B cell (primary cell): ENCODE data around the gene ARFGEF2. TPM values are rescaled to one million over a fixed set of nuclear protein-coding genes. Genes with fewer than 3 reads are reported as not detected.

Source experiments
- ATAC-seq: fragments of 200-7000 bp; cut with Tn5 transposase; one replicate; pipeline ENCODE4 v1.10.0; 2021; ENCODE audit warnings: low read depth, mild to moderate bottlenecking, moderate number of reproducible peaks, moderate library complexity
- CTCF ChIA-PET: fragments of 350-600 bp; sonication (Branson Sonifier 250); formaldehyde crosslinking; loops from one replicate; lab custom pipeline; 2021; ENCODE audit warnings: antibody characterized with exemption, inconsistent platforms; lab: Charles Lee
- POLR2A ChIA-PET: fragments of 350-600 bp; sonication (Branson Sonifier 250); formaldehyde crosslinking; loops from one replicate; lab custom pipeline; 2021; ENCODE audit warnings: antibody characterized with exemption; lab: Charles Lee
- DNase-seq: peaks from one replicate; pipeline ENCODE4 v3.0.0; 2013
- H2AFZ ChIP-seq: 2 replicates; pipeline ENCODE4 v1.6.1; 2012; ENCODE audit warnings: mild to moderate bottlenecking, low read depth, low read length; ENCODE audit not compliant: insufficient read depth, poor library complexity, severe bottlenecking
- H3K27ac ChIP-seq, 2 donors: 1 replicate in 1 of 2; 2 replicates in 1 of 2; pipeline ENCODE4 v1.5.1; 2012 to 2013; ENCODE audit warnings: low read length in 2 of 2, mild to moderate bottlenecking in 2 of 2, moderate library complexity in 1 of 2
- H3K27me3 ChIP-seq, 4 experiments: fragments of 200-600 bp in 1 of 4; sonication (generic) in 1 of 4; replicated peaks in 1 of 4; 1 replicate in 2 of 4; 2 replicates in 2 of 4; pipeline versions ENCODE4 v1.6.1 to v1.7.0; 2013 to 2016; ENCODE audit warnings: low read length in 3 of 4, mild to moderate bottlenecking in 2 of 4, mixed read lengths in 1 of 4, moderate library complexity in 1 of 4; ENCODE audit not compliant: insufficient read depth in 4 of 4, control insufficient read depth in 3 of 4; ENCODE audit errors: control extremely low read depth in 1 of 4
- H3K36me3 ChIP-seq, 2 experiments: replicated peaks in 1 of 2; 1 replicate in 1 of 2; 2 replicates in 1 of 2; pipeline versions ENCODE4 v1.6.1 to v1.7.1; 2013; ENCODE audit warnings: low read length in 1 of 2; ENCODE audit not compliant: insufficient read depth in 2 of 2, control insufficient read depth in 1 of 2; ENCODE audit errors: control extremely low read depth in 1 of 2, extremely low read depth in 1 of 2
- H3K4me1 ChIP-seq, 2 donors: fragments of 200-600 bp in 1 of 2; sonication (generic) in 1 of 2; 1 replicate in 1 of 2; 2 replicates in 1 of 2; pipeline versions ENCODE4 v1.5.1 to v1.6.1; 2013 to 2017; ENCODE audit warnings: low read length in 2 of 2; ENCODE audit not compliant: control insufficient read depth in 2 of 2, insufficient read depth in 2 of 2
- H3K4me2 ChIP-seq: replicated peaks from 2 replicates; pipeline ENCODE3; 2012; ENCODE audit warnings: mild to moderate bottlenecking, low read depth, low read length; ENCODE audit not compliant: poor library complexity, severe bottlenecking
- H3K4me3 ChIP-seq, 5 experiments: fragments of 200-600 bp in 1 of 5; sonication (generic) in 1 of 5; 1 replicate in 3 of 5; 2 replicates in 2 of 5; pipeline versions ENCODE4 v1.5.1 to v1.7.0; 2011 to 2016; ENCODE audit warnings: low read length in 4 of 5, mild to moderate bottlenecking in 4 of 5, low read depth in 2 of 5, control low read depth in 1 of 5, moderate library complexity in 1 of 5; ENCODE audit not compliant: insufficient read depth in 1 of 5; ENCODE audit errors: control extremely low read depth in 1 of 5, extremely low read depth in 1 of 5
- H3K79me2 ChIP-seq: fragments of 200-600 bp; sonication (generic); one replicate; pipeline ENCODE4 v1.6.0; 2016; ENCODE audit warnings: low read length; ENCODE audit not compliant: control insufficient read depth, insufficient read depth
- H3K9ac ChIP-seq: fragments of 200-600 bp; sonication (generic); 2 replicates; pipeline ENCODE4 v1.6.1; 2017; ENCODE audit warnings: mild to moderate bottlenecking, low read length, moderate library complexity
- H3K9me3 ChIP-seq, 3 donors: one replicate each; pipeline versions ENCODE4 v1.6.1 to v1.7.1; 2013; ENCODE audit warnings: low read length in 2 of 3; ENCODE audit not compliant: control insufficient read depth in 2 of 3, insufficient read depth in 1 of 3; ENCODE audit errors: control extremely low read depth in 1 of 3
- H4K20me1 ChIP-seq: 2 replicates; pipeline ENCODE4 v1.6.0; 2012; ENCODE audit warnings: mild to moderate bottlenecking, low read length; ENCODE audit not compliant: insufficient read depth, control insufficient read depth, poor library complexity, severe bottlenecking
- H3K27ac Mint-ChIP-seq: one replicate; pipeline ENCODE4 v1.8.0; 2021; ENCODE audit warnings: mixed read lengths
- H3K27me3 Mint-ChIP-seq: one replicate; pipeline ENCODE4 v1.8.0; 2021; ENCODE audit warnings: mixed read lengths
- H3K4me1 Mint-ChIP-seq: one replicate; pipeline ENCODE4 v1.8.0; 2021; ENCODE audit warnings: mixed read lengths
- H3K4me3 Mint-ChIP-seq: one replicate; pipeline ENCODE4 v1.8.0; 2021; ENCODE audit warnings: mixed read lengths
- H3K9me3 Mint-ChIP-seq: one replicate; pipeline ENCODE4 v1.8.0; 2022; ENCODE audit warnings: mixed read lengths; ENCODE audit not compliant: insufficient read depth
- EZH2 ChIP-seq: IDR thresholded peaks from 2 replicates; pipeline ENCODE4 v1.6.1; 2012; ENCODE audit warnings: borderline replicate concordance, low read depth, mild to moderate bottlenecking, moderate library complexity, low read length; ENCODE audit not compliant: insufficient read depth, poor library complexity, severe bottlenecking
- WGBS: methylation state at CpG from one replicate; pipeline ENCODE4 v1.1.5; 2013; ENCODE audit warnings: missing lambda C conversion rate; ENCODE audit not compliant: insufficient coverage; 5-methylcytosine and 5-hydroxymethylcytosine counted together
- intact Hi-C: fragments of 100-400 bp; cut with micrococcal nuclease; formaldehyde crosslinking; loops from one replicate; pipeline ENCODE4 v1.10.0; 2022
- polyA plus RNA-seq: library from polyadenylated mRNA; depleted of rRNA; stranded (reverse); fragments of >200 nt; gene quantifications from 2 replicates; pipeline ENCODE4 v1.2.3, GENCODE V29; 2012
- total RNA-seq, 2 donors: library from RNA; stranded (reverse); fragments of 120-200 nt in 1 of 2; gene quantifications; 1 replicate in 1 of 2; 2 replicates in 1 of 2; pipeline versions ENCODE4 v1.2.3 to v1.2.4, GENCODE V29; 2013 to 2022
- TF ChIP-seq, protein P1 (sequence below): fragments of 200-600 bp; IDR thresholded peaks from one replicate; pipeline ENCODE4 v1.8.0; 2022; ENCODE audit warnings: antibody characterized with exemption, mild to moderate bottlenecking

ARFGEF2 gene
- total and polyA plus RNA-seq, 2 donors (not counting 1 experiment from before 2014, with no cell fraction given), result 10.8 to 34.3 TPM

DNA sequence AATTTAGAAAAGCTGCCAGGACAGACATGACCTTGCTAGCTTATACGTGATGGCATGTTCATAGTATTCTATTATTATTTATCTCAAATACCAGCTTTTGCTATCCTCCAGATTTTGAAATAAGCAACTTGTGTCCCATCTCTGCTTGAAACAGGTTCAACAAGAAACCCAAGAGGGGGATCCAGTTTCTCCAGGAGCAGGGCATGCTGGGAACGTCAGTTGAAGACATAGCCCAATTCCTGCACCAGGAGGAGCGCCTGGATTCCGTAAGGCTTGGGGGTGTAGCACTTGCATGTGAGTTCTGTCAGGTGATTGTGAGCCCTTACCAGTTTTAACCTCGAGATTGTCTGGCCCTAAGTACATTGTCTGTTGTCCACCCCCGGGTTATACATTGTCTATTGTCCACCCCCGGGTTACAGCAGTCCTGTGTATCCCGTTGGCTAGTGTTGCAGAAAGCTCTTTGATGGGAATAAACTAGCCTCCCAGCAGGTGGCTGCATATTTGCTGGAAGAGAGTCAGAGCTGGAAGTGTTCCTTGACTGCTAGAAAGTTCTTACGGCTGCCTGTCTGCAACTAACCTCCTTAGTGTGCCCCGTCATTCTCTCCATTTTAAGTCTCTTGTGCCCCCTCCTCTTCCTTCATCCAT lies 63.2 kb downstream of the ARFGEF2 start:
- H3K79me2 ChIP-seq, result peaks cover 4% of the 10 kb centered on the region
- H3K4me1 ChIP-seq, result no peaks in the 10 kb centered on the region
- Mint-ChIP-seq H3K9me3 (no peaks in the 10 kb centered on the region), H3K27ac (no peak overlapping the region), H3K4me3 (no peak overlapping the region), H3K27me3 (no peaks in the 10 kb centered on the region), H3K4me1 (no peaks in the 10 kb centered on the region)
- H3K27me3 ChIP-seq, result no peaks in the 10 kb centered on the region
- intact Hi-C loops, result no loop called here
- no peak for DNase-seq
- ATAC-seq, result no peak
- no peak overlapping the region for H3K27ac ChIP-seq
- POLR2A ChIA-PET, result no interaction called here
- no peak overlapping the region for H3K4me3 ChIP-seq
- TF ChIP-seq, protein P1, sequence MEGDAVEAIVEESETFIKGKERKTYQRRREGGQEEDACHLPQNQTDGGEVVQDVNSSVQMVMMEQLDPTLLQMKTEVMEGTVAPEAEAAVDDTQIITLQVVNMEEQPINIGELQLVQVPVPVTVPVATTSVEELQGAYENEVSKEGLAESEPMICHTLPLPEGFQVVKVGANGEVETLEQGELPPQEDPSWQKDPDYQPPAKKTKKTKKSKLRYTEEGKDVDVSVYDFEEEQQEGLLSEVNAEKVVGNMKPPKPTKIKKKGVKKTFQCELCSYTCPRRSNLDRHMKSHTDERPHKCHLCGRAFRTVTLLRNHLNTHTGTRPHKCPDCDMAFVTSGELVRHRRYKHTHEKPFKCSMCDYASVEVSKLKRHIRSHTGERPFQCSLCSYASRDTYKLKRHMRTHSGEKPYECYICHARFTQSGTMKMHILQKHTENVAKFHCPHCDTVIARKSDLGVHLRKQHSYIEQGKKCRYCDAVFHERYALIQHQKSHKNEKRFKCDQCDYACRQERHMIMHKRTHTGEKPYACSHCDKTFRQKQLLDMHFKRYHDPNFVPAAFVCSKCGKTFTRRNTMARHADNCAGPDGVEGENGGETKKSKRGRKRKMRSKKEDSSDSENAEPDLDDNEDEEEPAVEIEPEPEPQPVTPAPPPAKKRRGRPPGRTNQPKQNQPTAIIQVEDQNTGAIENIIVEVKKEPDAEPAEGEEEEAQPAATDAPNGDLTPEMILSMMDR, result no peak
- TF ChIP-seq EZH2, result no peak
- peaks cover 2 to 70% of the 10 kb centered on the region in 2 experiments for H3K36me3 ChIP-seq
- H3K9me3 ChIP-seq, result peaks cover 0 to 8% (median 0%) of the 10 kb centered on the region in 3 donors
- no peaks in the 10 kb centered on the region for H4K20me1 ChIP-seq
- 95% methylated on average over 6 of the region's 10 CpGs for WGBS
- H2AFZ ChIP-seq, result no peak overlapping the region
- no peak overlapping the region for H3K9ac ChIP-seq
- H3K4me2 ChIP-seq, result no peak overlapping the region
- CTCF ChIA-PET, result interaction anchor here (0.9 kb wide), 1 partner anchor 16 kb away, joined by 3 read pairs; no protein-coding TSS in a partner anchor

DNA sequence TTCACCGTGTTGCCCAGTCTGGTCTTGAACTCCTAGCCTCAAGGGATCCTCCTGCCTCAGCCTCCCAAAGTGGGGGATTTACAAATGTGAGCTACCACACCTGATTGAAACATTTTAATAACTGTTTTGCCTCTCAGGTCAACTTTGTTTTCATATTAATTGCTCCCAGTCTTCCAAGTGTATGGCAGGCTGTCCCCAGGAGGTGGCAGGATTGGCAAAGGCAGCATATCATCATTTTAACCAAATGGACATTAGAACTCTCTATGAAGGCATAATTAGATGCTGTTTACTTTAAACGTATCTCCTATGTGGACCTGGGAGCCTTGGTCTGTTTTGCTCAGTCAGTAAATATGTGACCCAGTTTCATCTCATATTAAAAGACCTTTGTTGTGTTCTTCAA lies 65.4 kb downstream of the ARFGEF2 start:
- Histone ChIP-seq H4K20me1 (no peaks in the 10 kb centered on the region), H3K36me3 (peaks cover 3 to 90% of the 10 kb centered on the region in 2 experiments), H3K9me3 (peaks cover 0 to 8% (median 0%) of the 10 kb centered on the region in 3 donors), H3K27ac (no peak overlapping the region), H3K9ac (no peak overlapping the region), H3K4me3 (no peak overlapping the region), H3K4me2 (no peak overlapping the region), H3K79me2 (peaks cover 4% of the 10 kb centered on the region), H3K4me1 (no peaks in the 10 kb centered on the region), H2AFZ (no peak overlapping the region), H3K27me3 (no peaks in the 10 kb centered on the region)
- no peak overlapping the region for H3K4me3 Mint-ChIP-seq
- no peaks in the 10 kb centered on the region for H3K9me3 Mint-ChIP-seq
- TF ChIP-seq EZH2, result no peak
- TF ChIP-seq, protein P1, result no peak
- intact Hi-C loops, result no loop called here
- ATAC-seq (no peak), DNase-seq (no peak)
- POLR2A ChIA-PET, result no interaction called here
- no peaks in the 10 kb centered on the region for H3K4me1 Mint-ChIP-seq
- H3K27ac Mint-ChIP-seq, result no peak overlapping the region
- WGBS, result no CpG with 5 or more reads among the region's 2 CpGs
- CTCF ChIA-PET, result no interaction called here
- no peaks in the 10 kb centered on the region for H3K27me3 Mint-ChIP-seq
